CD14-positive monocyte (primary cell): ENCODE results near the gene HOXA1. TPM values are rescaled to one million over a fixed set of nuclear protein-coding genes. Genes with fewer than 3 reads are reported as not detected.

Experiments used
- DNase-seq, 3 donors: peaks; one replicate each; pipeline ENCODE4 v3.0.0-alpha.2; 2011 to 2022
- H2AFZ ChIP-seq: 2 replicates; pipeline ENCODE4 v1.6.0; 2012; ENCODE audit warnings: mild to moderate bottlenecking, low read depth, low read length, inconsistent platforms; ENCODE audit not compliant: insufficient read depth, poor library complexity, severe bottlenecking
- H3K27ac ChIP-seq, 2 donors: 1 replicate in 1 of 2; 2 replicates in 1 of 2; pipeline ENCODE4 v1.5.1; 2012 to 2013; ENCODE audit warnings: low read length in 2 of 2, control low read depth in 1 of 2, inconsistent platforms in 1 of 2, low read depth in 1 of 2, mild to moderate bottlenecking in 1 of 2
- H3K27me3 ChIP-seq, 2 donors: one replicate each; pipeline versions ENCODE4 v1.6.0 to v1.6.1; 2011 to 2013; ENCODE audit warnings: low read length in 2 of 2; ENCODE audit not compliant: control insufficient read depth in 2 of 2, insufficient read depth in 2 of 2
- H3K36me3 ChIP-seq, 2 donors: replicated peaks in 1 of 2; 1 replicate in 1 of 2; 2 replicates in 1 of 2; pipeline versions ENCODE4 v1.5.1 to v1.6.1; 2012 to 2013; ENCODE audit warnings: low read length in 2 of 2, control low read depth in 1 of 2, inconsistent platforms in 1 of 2, mild to moderate bottlenecking in 1 of 2; ENCODE audit not compliant: insufficient read depth in 2 of 2, control insufficient read depth in 1 of 2
- H3K4me1 ChIP-seq, 2 donors: 1 replicate in 1 of 2; 2 replicates in 1 of 2; pipeline versions ENCODE4 v1.5.1 to v1.6.1; 2012 to 2013; ENCODE audit warnings: low read length in 2 of 2, control low read depth in 1 of 2, inconsistent platforms in 1 of 2, mild to moderate bottlenecking in 1 of 2, moderate library complexity in 1 of 2; ENCODE audit not compliant: insufficient read depth in 2 of 2, control insufficient read depth in 1 of 2
- H3K4me2 ChIP-seq: replicated peaks from 2 replicates; pipeline ENCODE3; 2012; ENCODE audit warnings: low read length, moderate library complexity, mild to moderate bottlenecking; ENCODE audit not compliant: poor library complexity, severe bottlenecking; ENCODE audit errors: extremely low read depth
- H3K4me3 ChIP-seq, 3 experiments: fragments of 200-600 bp in 1 of 3; sonication (generic) in 1 of 3; replicated peaks in 1 of 3; 1 replicate in 2 of 3; 2 replicates in 1 of 3; pipeline ENCODE4 v1.5.1; 2011 to 2013; ENCODE audit warnings: low read length in 3 of 3, mild to moderate bottlenecking in 3 of 3, control low read depth in 2 of 3, low read depth in 2 of 3, inconsistent platforms in 1 of 3, moderate library complexity in 1 of 3
- H3K79me2 ChIP-seq: 2 replicates; pipeline ENCODE4 v1.6.0; 2012; ENCODE audit warnings: mild to moderate bottlenecking, control low read depth, inconsistent platforms, low read length, moderate library complexity; ENCODE audit not compliant: insufficient read depth
- H3K9ac ChIP-seq: 2 replicates; pipeline ENCODE4 v1.6.0; 2017; ENCODE audit warnings: low read length, mild to moderate bottlenecking; ENCODE audit not compliant: insufficient read depth, poor library complexity, severe bottlenecking
- H3K9me3 ChIP-seq, 2 donors: replicated peaks in 1 of 2; 1 replicate in 1 of 2; 2 replicates in 1 of 2; pipeline versions ENCODE4 v1.5.1 to v1.6.1; 2012 to 2013; ENCODE audit warnings: low read length in 2 of 2, control low read depth in 1 of 2; ENCODE audit not compliant: control insufficient read depth in 1 of 2, insufficient read depth in 1 of 2
- H4K20me1 ChIP-seq: 2 replicates; pipeline ENCODE4 v1.6.0; 2012; ENCODE audit warnings: mild to moderate bottlenecking, low read length, control low read depth, moderate library complexity; ENCODE audit not compliant: insufficient read depth
- H3K27ac Mint-ChIP-seq, 7 donors: one replicate each; pipeline ENCODE4 v1.8.0; 2020; ENCODE audit warnings: mild to moderate bottlenecking in 7 of 7, mixed read lengths in 7 of 7, moderate library complexity in 6 of 7, inconsistent platforms in 2 of 7
- H3K27me3 Mint-ChIP-seq, 3 donors: one replicate each; pipeline ENCODE4 v1.8.0; 2021 to 2022; ENCODE audit warnings: low read depth in 3 of 3, mild to moderate bottlenecking in 3 of 3, mixed read lengths in 3 of 3, moderate library complexity in 3 of 3, inconsistent platforms in 1 of 3
- H3K36me3 Mint-ChIP-seq, 2 donors: one replicate each; pipeline ENCODE4 v1.8.0; 2020; ENCODE audit warnings: mixed read lengths in 2 of 2, inconsistent platforms in 1 of 2, mild to moderate bottlenecking in 1 of 2
- H3K4me1 Mint-ChIP-seq: one replicate; pipeline ENCODE4 v1.8.0; 2020; ENCODE audit warnings: mild to moderate bottlenecking, mixed read lengths
- H3K4me3 Mint-ChIP-seq, 2 donors: one replicate each; pipeline ENCODE4 v1.8.0; 2020; ENCODE audit warnings: mild to moderate bottlenecking in 2 of 2, mixed read lengths in 2 of 2, moderate library complexity in 1 of 2
- H3K9me3 Mint-ChIP-seq, 7 donors: one replicate each; pipeline ENCODE4 v1.8.0; 2020 to 2022; ENCODE audit warnings: mixed read lengths in 7 of 7, mild to moderate bottlenecking in 6 of 7, moderate library complexity in 6 of 7, inconsistent platforms in 2 of 7
- CTCF ChIP-seq: fragments of 200-600 bp; IDR thresholded peaks from one replicate; pipeline ENCODE4 v1.8.0; 2022; ENCODE audit warnings: antibody characterized with exemption, mild to moderate bottlenecking
- WGBS: methylation state at CpG from one replicate; pipeline ENCODE4 v1.1.5; 2013; ENCODE audit warnings: missing lambda C conversion rate; ENCODE audit not compliant: insufficient coverage; 5-methylcytosine and 5-hydroxymethylcytosine counted together
- intact Hi-C, 2 donors: fragments of 100-400 bp; cut with micrococcal nuclease; formaldehyde crosslinking; loops; one replicate each; pipeline versions ENCODE4 v1.15.0 to v1.15.1; 2023
- polyA plus RNA-seq, 3 donors: library from polyadenylated mRNA; depleted of rRNA in 1 of 3; unstranded in 2 of 3; stranded (reverse) in 1 of 3; fragments of 300-500 nt in 2 of 3; fragments of >200 nt in 1 of 3; fragmentation: Illumina TruSeq in 2 of 3; gene quantifications; 1 replicate in 2 of 3; 2 replicates in 1 of 3; pipeline ENCODE4 v1.2.3, GENCODE V29; 2012 to 2021

The HOXA1 gene
- polyA plus RNA-seq, 3 donors = 0.11 to 0.37 TPM; not detected in 1

GRCh38 chr7:27068259-27068658, 27.5 kb downstream of the HOXA1 start:
- H3K36me3 ChIP-seq = no peaks in the 10 kb centered on the region
- H3K27ac Mint-ChIP-seq = no peak overlapping the region

GRCh38 chr7:27066148-27066547, 29.7 kb downstream of the HOXA1 start:
- intact Hi-C loops = no loop called here
- H3K4me2 ChIP-seq = no peak overlapping the region
- 100% methylated on average over 1 of the region's 3 CpGs for WGBS

More at GRCh38 chr7:27068259-27068658, 27.5 kb downstream of the HOXA1 start:
- H3K9ac ChIP-seq = no peak overlapping the region
- H3K79me2 ChIP-seq = no peaks in the 10 kb centered on the region
- no peak for TF ChIP-seq CTCF
- Mint-ChIP-seq H3K9me3 (peaks cover 0 to 1% (median 0%) of the 10 kb centered on the region in 7 donors), H3K4me3 (no peak overlapping the region), H3K27me3 (peaks cover 4 to 5% (median 4%) of the 10 kb centered on the region in 3 donors), H3K36me3 (no peaks in the 10 kb centered on the region), H3K4me1 (peaks cover 3% of the 10 kb centered on the region)
- H3K4me2 ChIP-seq = no peak overlapping the region
- H3K27me3 ChIP-seq = no peaks in the 10 kb centered on the region
- intact Hi-C loops = no loop called here
- no peaks in the 10 kb centered on the region for H3K4me1 ChIP-seq
- DNase-seq = no peak
- no peaks in the 10 kb centered on the region for H3K9me3 ChIP-seq
- no peaks in the 10 kb centered on the region for H4K20me1 ChIP-seq
- H3K4me3 ChIP-seq = no peak overlapping the region
- H3K27ac ChIP-seq = no peak overlapping the region
- H2AFZ ChIP-seq = no peak overlapping the region
- 100% methylated on average over 1 of the region's 1 CpG for WGBS

More at GRCh38 chr7:27066148-27066547, 29.7 kb downstream of the HOXA1 start:
- Histone ChIP-seq H3K79me2 (no peaks in the 10 kb centered on the region), H2AFZ (no peak overlapping the region), H3K4me3 (no peak overlapping the region), H3K9me3 (no peaks in the 10 kb centered on the region), H3K4me1 (no peaks in the 10 kb centered on the region), H3K9ac (no peak overlapping the region), H3K27me3 (no peaks in the 10 kb centered on the region), H4K20me1 (no peaks in the 10 kb centered on the region), H3K36me3 (no peaks in the 10 kb centered on the region), H3K27ac (no peak overlapping the region)
- Mint-ChIP-seq H3K27me3 (peaks cover 4 to 5% (median 4%) of the 10 kb centered on the region in 3 donors), H3K9me3 (peaks cover 0 to 1% (median 0%) of the 10 kb centered on the region in 7 donors), H3K4me3 (no peak overlapping the region), H3K36me3 (no peaks in the 10 kb centered on the region), H3K27ac (no peak overlapping the region), H3K4me1 (peaks cover 3% of the 10 kb centered on the region)
- no peak for DNase-seq
- no peak for TF ChIP-seq CTCF
